ENCODE results near the gene SND1.

Gene SND1

GRCh38 chr7:128084896-128085608 is 433.1 kb downstream of the SND1 start:
- Histone ChIP-seq H3K4me3 (no peak overlapping the region), H3K27ac (no peak overlapping the region)

GRCh38 chr7:128090492-128090891 is 438.5 kb downstream of the SND1 start:
- Histone ChIP-seq H3K27ac (no peak overlapping the region), H3K4me3 (no peak overlapping the region)

GRCh38 chr7:128091106-128091505 is 439.1 kb downstream of the SND1 start:
- no peak overlapping the region for H3K27ac ChIP-seq
- H3K4me3 ChIP-seq: no peak overlapping the region

GRCh38 chr7:128092221-128092620 is 440.2 kb downstream of the SND1 start:
- no peak overlapping the region for H3K4me3 ChIP-seq
- no peak overlapping the region for H3K27ac ChIP-seq

GRCh38 chr7:128093614-128094570 is 441.9 kb downstream of the SND1 start:
- Histone ChIP-seq H3K27ac (no peak overlapping the region), H3K4me3 (no peak overlapping the region)

GRCh38 chr7:128094686-128095085 is 442.7 kb downstream of the SND1 start:
- H3K4me3 ChIP-seq: no peak overlapping the region

GRCh38 chr7:128097211-128097731 is 445.3 kb downstream of the SND1 start:
- no peak overlapping the region for H3K4me3 ChIP-seq

More at GRCh38 chr7:128094686-128095085, 442.7 kb downstream of the SND1 start:
- no peak overlapping the region for H3K27ac ChIP-seq

GRCh38 chr7:128098629-128099028 is 446.6 kb downstream of the SND1 start:
- H3K4me3 ChIP-seq: no peak overlapping the region
- H3K27ac ChIP-seq: no peak overlapping the region

More at GRCh38 chr7:128097211-128097731, 445.3 kb downstream of the SND1 start:
- H3K27ac ChIP-seq: no peak overlapping the region

- no peak overlapping the region for H3K4me3 ChIP-seq
- H3K27ac ChIP-seq: no peak overlapping the region
These were observed 447.2 kb downstream of the SND1 start for GRCh38 chr7:128099204-128099671.

- H3K4me3 ChIP-seq: no peak overlapping the region
- no peak overlapping the region for H3K27ac ChIP-seq
These were observed 448.4 kb downstream of the SND1 start for GRCh38 chr7:128100225-128100948.

- H3K4me3 ChIP-seq: no peak overlapping the region
- H3K27ac ChIP-seq: no peak overlapping the region
These were observed 449.1 kb downstream of the SND1 start for GRCh38 chr7:128100949-128101713.

- no peak overlapping the region for H3K4me3 ChIP-seq
- no peak overlapping the region for H3K27ac ChIP-seq
These were observed 450.7 kb downstream of the SND1 start for GRCh38 chr7:128102490-128103291.

- H3K4me3 ChIP-seq: peak overlapping the region; percentile 12 to 38 (median 27)
- H3K27ac ChIP-seq: peak overlapping the region in 5 of 21 experiments; percentile 3 to 46 (median 27)
These were observed 451.6 kb downstream of the SND1 start for GRCh38 chr7:128103498-128104107.

- Histone ChIP-seq H3K4me3 (peak overlapping the region; percentile 12 to 38 (median 27)), H3K27ac (peak overlapping the region in 5 of 21 experiments; percentile 3 to 46 (median 27))
These were observed 452.2 kb downstream of the SND1 start for GRCh38 chr7:128104108-128104742.

GRCh38 chr7:128105228-128106022 is 453.4 kb downstream of the SND1 start:
- Histone ChIP-seq H3K27ac (no peak overlapping the region), H3K4me3 (no peak overlapping the region)

- H3K4me3 ChIP-seq: no peak overlapping the region
These were observed 454.8 kb downstream of the SND1 start for GRCh38 chr7:128106821-128107220.

More at GRCh38 chr7:128106821-128107220, 454.8 kb downstream of the SND1 start:
- no peak overlapping the region for H3K27ac ChIP-seq

Measured in skin epidermis (tissue), 12 donors.